Globus pallidus (tissue), 1 donor: ENCODE results near the gene NYAP2.

Source experiments
- DNase-seq: peaks from one replicate; pipeline ENCODE4 v3.0.0-alpha.2; 2015; ENCODE audit warnings: low spot score

The NYAP2 gene

DNA sequence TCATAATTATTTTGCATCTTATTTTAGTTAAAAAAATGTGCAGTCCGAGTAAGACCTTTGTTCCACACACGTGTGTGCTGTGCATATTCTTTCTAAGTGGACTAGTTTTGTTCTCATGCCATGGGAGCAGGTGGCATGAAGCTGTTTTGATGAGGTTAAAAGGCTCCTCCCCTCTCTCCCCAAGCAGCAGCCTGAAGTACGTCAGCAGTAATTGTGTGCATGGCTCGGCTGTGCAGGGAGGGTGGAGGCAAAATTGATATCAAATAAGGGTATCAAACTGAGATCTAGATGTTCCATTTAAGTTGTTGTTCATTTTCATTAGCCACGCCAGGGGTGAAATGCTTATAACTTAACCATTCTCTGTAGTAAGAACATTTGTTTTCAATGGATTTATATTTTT lies at the start of gene NYAP2:
NYAP2 (plus strand) TSS at position 207 of the 400 bp plus-strand sequence. CDS start 9,171 bp downstream, outside the sequence.
- DNase-seq: no peak

DNA sequence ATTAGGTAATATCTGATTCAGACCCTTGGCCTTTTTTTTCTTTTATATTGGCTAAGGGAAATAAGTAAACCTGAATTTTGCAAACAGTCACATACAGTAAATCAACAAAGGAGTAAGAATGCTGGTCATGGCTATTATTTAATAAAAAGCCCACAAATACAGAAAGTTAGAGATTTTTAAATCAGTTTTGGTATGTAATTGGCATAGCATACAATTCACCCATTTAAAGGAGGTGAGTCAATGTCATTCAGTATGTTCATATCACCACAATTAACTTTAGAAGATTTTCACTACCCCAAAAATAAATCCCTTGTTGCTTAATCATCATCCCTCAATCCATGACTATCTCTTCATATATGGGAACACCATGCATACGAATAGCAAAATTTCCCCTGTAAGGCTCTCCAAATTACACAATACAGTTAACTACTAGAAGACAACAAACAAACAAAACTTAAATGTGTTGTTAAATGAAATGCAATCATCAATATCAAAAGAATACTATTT lies 45.9 kb upstream of the NYAP2 start:
- DNase-seq: no peak

DNA sequence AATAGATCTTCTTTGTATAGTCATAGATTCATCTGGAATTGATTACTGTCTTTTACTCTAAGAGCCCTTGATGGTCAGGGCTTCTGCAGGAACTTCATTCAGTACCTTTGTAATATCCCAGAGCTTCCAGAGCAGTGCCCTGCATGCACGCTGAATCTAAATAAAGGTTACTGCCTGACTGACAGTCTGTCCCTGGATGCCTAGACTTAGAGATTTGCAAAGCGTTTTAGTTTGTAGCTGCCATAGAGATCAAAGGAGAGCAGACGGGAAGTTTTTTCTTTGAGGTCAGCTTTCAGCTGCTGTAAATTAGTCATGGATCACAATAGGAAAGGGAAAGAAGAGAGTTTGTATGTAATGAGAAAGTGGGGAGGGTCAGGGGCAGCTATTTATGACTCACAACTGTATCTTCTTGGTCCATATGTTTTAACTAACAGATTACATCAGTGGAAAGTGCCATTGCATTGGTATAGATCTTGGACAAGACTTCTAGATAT lies 45.2 kb upstream of the NYAP2 start:
- no peak for DNase-seq

DNA sequence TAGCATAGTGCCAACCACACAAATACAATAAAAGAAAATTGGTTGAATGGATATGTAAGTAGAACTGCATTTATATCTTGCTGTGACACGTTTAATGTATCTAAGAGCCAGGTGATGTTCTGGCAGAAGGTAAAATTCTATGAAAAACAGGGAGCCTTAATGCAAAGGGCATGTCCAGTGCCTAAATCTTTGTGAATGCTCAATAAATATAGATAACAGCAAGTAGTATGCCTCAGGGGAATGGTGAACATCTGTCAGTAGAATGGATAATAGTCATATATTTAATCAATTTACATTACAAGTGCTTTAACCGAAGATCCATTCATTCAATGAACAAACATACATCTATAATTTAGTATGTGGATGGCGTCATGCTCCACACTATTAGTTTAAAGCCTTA lies 43.7 kb upstream of the NYAP2 start:
- DNase-seq: no peak

DNA sequence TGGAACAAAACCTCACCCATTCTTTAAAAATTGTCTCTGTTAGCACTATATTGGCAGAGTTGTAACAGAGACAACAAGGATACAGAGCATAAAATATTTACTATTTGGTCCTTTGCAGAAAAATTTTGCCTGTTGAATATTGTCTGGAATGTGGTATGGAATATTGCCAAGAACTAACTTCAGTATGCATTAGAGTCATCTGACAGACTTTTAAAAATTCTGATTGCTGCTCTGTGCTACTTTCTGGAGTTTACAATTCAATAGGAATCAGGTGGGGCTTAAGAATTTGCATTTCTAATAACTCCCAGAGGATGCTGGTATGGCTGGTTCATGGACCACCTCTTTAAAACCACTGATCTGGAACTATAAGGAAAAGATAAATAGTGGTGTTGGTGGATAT lies 32.8 kb upstream of the NYAP2 start:
- DNase-seq: no peak

DNA sequence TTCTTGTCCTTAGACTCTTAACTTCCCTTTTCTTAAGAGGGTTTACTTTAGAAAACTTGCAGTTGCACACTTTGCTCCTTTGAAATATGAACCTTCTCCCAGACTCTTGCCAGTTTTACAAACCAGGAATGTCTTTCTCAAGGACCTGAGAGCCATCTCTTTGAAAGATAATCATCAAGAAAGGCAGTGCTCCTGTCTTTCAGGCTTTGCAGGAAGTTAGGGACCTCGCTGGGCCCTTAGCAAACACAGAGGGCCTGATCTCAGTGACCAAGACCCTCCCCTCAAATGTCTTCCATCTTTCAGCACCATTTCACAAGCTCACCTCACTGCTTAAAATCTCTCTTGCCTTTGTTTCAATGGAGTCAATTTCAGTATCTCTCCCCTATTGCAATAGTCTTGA lies 32.0 kb upstream of the NYAP2 start:
- no peak for DNase-seq

DNA sequence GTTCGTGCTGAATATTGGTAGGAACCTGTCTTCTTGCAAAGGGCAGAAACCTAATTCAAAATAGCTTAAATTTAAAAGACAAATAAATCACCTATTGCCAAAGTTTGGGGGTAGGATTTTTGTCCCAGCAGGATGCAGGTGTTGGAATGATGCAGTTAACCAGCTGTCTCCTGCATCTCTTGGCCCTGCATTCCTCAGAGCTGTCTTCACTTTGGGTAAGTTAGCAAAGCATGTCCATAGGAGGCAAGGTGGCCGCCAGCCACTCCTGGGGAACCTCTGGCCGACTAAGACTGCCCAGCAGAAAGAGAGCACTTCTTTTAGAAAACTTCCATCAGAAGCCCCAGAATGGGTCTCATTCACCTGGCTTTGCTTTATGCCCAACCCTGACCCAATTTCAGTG lies 20.5 kb upstream of the NYAP2 start:
- DNase-seq: no peak

DNA sequence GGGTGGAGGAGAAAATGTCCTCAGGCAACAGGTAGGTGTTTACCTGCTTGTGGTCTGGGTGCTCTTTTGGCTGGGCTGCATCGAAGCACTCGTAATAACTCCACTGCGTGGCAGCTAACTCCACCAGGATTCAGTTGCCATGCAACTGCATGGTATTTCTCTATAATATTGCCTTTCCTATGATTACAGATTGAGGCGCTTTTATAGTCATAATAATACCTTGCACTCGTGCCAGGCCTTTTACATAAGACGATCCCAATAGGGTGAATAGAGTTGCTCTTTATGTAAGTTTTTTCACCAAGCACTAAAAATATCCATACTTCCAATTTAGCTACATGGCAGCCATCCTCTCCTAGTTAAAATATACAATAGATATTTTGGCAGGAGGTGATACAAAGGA lies 19.7 kb upstream of the NYAP2 start:
- DNase-seq: no peak

DNA sequence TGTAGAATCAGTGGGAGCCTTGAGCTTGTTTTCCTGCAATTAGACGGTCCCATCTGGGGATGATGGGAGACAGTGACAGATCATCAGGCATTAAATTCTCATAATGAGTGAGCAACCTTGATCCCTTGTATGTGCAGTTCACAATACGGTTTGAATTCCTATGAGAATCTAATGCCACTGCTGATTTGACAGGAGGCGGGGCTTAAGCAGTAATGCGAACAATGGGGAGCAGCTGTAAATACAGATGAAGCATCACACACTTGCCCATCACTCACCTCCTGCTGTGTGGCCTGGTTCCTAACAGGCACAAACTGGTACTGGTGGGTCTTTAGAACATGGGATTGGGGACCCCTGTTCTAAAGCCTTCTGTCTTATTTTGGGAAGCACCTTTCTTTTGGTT lies 17.9 kb upstream of the NYAP2 start:
- DNase-seq: no peak

DNA sequence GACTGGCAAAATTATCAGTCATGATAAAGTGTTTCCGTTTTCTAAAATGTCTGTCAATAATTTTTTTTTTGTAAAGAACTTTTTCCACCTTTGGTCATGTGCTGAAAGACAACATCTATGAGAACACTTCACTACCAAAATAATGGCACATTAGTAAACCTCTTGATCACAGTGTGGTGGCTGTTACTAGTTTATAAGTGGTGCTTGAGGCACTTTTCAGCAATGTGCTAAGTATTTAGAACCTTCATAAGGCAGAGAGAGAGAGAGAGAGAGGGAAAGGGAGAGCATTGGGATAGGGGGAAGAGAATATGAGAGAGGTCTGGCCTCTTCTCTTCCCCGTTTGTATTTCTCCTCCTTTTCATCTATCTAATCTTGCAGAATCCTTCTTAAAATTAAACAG lies 1.1 kb upstream of the NYAP2 start:
- DNase-seq: no peak

DNA sequence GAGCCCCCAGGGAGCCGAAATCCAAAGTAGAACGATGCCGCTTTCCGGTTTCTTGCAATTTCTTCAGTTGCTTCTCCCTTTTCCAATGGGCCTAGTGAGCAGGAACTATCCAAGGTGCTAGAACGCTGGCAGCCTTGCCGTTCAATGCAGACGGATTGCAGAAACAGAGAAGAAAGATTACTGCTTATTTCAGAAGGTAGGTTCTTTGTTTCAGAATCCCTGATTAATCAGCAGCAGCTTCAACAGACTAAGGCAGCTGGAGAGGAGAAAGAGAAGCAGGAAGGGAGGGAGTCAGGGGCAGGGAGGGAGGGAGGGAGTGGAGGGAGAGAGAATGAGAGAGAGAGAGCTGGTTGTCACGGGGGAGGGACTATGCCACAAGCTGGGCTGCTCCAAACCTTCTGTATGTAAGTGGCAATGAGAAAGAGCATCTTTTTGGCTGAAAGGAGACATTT lies 576 bp downstream of the NYAP2 start:
- peak; percentile 7 for DNase-seq

DNA sequence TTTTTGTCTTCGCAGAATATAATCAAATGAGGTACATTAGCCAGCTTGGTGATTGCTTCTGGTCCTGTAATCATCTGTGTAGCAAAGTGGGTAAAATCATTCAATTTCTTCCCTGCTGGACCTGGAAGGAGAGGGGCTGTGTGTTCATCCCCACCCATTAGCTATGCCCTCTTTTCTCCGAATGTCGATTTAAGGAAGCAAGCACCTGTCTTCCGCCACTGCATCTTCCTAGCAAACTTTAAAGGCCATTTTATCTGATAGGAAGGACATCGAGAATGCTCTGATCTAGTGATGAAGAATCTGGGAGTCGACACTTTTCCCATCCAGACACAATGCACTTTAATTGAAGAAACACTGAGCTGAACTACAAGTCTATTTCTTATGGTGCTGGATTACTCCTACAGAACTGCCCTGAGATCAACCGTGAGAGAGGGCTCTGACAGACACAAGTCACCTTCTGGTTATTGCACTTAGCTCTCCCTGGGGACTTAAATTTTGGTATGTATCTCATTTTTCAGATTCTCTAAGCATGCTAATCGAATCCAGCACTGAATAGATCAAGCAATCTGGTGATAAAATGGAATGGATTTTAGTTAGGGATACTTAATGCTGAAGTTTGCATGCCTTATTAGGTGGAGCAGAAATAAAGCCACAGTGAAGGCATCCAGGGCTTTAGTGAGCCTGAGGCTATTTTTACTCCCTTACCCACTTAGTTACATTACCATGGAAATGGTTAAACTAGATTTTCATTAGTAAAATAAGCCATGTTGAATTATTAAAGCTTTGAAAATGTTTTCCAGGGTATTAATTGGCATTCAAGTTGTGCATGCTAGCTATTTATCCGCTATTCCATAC lies 1.3 kb downstream of the NYAP2 start:
- no peak for DNase-seq

DNA sequence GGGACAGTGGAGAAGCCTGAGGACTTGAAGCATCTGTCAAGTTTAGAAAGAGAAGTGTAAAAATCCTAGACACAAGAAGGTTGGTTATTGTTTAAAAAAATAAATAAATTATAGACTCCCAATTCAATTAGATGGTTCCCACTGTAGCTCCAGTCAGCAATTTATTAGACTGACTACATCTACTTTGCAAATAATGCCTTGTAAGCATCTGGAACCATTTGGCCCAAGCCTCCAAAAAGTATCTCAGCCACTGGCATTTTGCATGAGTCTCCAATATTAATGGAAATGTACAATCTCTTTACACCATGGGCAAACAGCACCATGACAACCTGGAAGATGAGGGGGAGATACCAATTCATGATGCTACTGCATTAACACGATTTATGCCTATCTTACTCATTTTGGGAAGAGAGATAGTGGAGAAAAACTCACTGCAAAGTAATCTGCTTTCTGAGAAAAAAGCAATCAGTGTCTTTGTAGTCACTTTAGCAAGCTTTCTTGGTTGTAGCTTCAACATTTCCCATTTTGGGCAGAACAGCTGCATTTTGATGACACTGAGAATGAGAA lies 2.8 kb downstream of the NYAP2 start:
- DNase-seq: no peak

DNA sequence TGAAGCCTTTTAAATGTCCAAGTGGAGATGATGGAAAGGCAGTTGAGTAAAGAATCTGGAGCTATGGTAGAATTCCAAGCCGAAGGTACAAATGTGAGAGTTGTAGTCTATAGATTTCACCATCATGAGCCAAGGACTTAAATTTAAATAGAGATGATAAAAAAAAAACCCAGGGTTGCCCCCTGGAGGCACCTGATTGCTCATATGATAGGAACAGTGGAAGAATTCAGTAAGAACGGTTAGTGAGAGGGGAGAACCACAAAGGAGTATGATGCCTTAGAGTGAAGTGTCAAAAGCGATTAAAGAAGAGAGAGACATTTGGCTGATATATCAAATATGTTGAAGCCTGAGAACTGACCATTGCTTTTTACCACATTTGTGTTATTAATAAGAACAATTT lies 11.9 kb downstream of the NYAP2 start:
- DNase-seq: no peak

DNA sequence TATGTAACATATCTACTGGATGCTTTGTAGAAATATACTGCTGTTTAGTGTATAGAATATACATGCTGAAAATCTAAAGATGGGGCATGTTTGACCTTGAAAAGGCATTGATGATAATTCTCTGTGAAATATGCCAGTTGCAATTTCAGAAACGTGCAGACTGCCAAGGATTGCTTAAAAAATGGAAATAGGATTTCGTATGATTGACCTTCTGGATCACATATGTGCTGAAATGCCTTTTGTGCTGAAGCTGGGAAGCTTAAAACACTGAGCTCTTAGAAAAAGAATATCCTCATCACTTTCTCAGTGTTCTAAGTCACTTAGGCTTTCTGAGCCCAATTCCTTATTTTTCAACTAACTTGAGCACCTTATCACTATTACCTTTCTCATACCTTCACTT lies 14.3 kb downstream of the NYAP2 start:
- no peak for DNase-seq

DNA sequence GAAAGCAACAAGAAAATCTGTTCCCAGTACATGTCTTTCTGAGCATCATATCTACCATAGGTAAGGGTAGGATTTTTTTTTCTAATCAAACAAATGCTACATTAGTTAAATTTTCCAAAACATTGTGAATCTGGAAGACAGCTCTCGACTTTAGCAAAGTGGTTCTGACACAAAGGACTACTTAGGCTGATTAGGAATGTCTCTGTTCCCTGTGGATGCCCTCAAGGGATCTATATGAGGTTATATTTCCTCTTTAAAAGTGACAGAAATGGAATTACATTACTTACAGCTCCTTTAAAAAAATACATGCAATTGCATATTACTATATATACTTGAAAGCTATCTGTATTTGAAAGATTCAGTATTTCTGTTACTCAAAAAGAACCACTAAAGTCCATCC lies 15.4 kb downstream of the NYAP2 start:
- no peak for DNase-seq

DNA sequence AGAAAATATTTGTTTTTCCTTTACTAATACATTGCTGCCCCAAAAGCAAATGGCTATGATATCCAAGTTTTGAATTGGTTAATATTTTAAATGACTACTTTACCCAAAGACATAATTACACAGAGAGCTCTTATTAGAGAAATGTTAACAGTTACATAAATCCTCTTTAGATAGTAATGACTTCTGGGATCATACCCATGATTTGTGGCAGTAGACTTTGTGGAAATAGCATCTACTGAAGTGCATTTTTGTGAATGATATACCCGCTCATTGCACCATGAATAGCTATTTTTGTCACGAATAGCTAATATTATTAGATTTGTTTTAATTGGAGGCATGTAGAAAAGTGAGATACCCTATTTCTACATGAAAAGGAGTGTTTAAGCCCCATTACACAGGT lies 15.8 kb downstream of the NYAP2 start:
- DNase-seq: no peak

DNA sequence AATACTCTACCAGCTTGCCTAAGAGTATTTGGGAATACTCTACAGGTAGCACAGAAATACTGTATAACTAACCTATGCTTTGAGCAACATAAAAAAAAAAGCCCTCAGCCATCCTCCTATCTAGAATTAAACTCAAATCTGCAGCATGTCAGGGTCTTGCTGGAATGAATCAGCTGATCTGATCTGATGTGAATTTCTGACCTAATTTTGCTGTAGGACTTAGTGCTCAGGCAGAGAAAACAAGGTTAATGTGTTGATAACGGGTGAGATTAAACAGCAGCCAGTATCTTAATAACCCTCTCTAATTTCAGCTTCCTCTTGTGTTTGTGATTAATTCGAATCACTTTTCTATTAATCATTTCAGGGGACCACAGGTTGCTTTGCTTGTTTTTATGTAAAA lies 16.3 kb downstream of the NYAP2 start:
- DNase-seq: no peak

DNA sequence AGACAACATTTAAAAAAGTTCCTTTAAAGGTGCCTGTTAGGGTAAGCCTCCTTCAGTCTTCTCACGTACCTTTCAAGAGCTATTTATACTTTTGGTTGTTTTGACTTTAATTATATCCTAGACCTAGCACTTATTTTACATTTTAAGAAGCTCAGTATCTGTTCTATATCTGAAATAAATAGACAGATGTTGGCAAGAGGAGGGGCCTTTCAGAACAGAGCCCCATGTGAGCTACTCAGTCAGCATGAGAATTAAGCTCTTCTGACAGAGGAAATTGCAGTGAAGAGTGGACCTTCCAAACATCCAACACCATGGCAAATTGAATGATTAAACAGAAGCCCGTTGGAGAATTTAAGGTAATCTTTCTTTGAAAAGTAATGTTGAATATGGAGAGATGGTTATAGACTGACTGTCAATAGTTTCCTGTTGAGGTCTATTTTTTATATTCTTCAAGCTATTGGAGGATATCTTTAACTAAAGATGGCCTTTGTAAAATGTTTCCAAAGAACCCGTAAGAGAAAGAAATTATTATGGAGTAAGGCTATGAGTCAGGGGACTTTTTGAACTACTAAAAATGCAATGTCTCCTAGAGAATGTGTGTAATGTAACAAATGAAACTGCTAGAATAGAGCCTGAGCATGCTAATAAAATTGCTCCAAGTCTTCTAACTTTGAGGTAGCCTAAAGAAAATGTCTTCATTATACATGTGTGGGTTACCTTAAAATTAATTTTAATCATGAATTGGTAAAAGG lies 17.3 kb downstream of the NYAP2 start:
- no peak for DNase-seq

DNA sequence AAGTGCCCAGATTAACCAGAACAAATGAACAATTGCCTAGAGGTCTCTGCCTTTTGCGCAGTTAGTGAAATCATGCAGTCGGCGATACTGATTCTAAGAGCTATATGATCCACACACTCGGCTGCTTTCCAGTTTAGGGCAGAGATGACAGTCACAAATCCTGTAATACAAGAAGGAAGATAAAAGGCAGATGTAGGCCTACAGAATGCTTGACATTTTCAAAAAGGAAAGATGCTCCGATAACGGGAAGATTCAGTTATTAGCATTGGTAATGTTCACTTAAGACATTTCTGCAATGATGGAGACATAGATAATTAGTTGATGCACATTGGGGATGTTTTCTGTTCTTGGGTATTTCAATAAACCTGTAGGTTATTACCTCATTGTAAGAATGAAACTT lies 19.5 kb downstream of the NYAP2 start:
- no peak for DNase-seq

DNA sequence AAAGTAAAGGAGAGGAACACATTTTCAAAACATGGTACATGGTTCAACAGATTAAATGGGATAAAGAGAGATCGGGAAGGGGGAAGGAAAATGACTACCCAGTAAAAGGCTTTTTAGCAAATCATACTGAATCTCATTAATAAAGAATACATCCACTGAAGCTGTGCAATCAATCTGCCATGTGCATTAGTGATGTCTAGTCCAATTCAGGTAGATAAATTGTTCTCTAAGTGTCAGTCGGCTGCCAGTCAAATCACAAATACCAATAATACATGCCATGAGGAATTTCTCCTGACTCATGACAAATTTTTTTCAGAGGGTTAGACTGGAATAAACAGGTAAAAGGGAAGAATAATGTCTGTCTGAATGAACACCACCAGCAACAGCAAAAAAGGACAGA lies 22.6 kb downstream of the NYAP2 start:
- no peak for DNase-seq

DNA sequence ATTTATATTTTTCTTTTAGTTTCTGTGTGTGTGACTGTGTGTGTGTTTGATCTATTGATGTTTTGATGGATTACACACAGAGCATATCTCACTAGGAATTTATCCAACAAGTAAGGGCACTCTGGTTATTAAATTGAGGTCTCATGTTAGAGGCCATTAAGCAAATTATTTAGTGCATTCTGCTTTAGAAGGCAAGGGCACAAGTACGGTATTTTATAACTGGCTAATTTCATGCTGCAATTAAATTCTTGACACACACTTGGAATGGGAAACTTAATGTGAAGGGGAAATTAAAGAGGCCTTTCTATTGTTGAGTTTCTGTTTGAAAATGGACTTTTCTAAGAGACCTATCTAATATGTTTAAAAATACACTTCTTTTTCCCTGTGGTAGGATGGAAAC lies 25.8 kb downstream of the NYAP2 start:
- no peak for DNase-seq

DNA sequence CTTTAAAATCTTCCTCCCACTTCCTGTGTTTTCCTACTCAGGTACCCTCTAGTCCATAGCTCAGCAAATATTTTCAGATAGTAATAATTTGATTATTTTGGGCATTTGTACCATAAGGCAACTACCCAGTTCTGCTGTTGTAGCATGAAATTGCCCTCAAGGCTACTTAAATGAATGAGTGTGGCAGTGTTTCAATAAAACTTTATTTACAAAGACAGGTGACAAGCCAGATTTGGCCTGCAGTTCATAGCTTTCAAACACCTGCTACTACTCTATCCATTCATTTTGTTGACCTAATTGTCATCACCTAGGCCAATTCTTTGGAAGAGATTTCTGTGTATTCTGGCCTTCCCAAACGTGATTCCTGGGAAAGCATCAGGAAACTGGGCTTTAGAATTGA lies 28.9 kb downstream of the NYAP2 start:
- no peak for DNase-seq
